HG02981 (cell line): ENCODE data around the gene ZBTB33.

Experiments used
- ATAC-seq: cut with Tn5 transposase; IDR thresholded peaks from one replicate; pipeline ENCODE4 v1.9.1; 2021; ENCODE audit warnings: mild to moderate bottlenecking, moderate library complexity; ENCODE audit not compliant: unreplicated experiment

The ZBTB33 gene

GRCh38 chrX:120304256-120304655 is 53.6 kb downstream of the ZBTB33 start:
- no peak for ATAC-seq

- no peak for ATAC-seq
These were observed 55.0 kb downstream of the ZBTB33 start for GRCh38 chrX:120305531-120306141.

GRCh38 chrX:120306630-120307029 is 56.0 kb downstream of the ZBTB33 start:
- no peak for ATAC-seq
